Suprapubic skin (tissue), 4 donors: ENCODE results near the gene SSH3.

ENCODE experiments used
- CTCF ChIP-seq, 2 donors: fragments of 200-600 bp in 1 of 2; fragments of 450-650 bp in 1 of 2; sonication (generic) in 1 of 2; IDR thresholded peaks; one replicate each; pipeline ENCODE4 v1.5.1; 2016 to 2019; ENCODE audit warnings: antibody characterized with exemption in 2 of 2, mild to moderate bottlenecking in 1 of 2, moderate library complexity in 1 of 2
- EP300 ChIP-seq: sonication (generic); formaldehyde crosslinking; IDR thresholded peaks from one replicate; pipeline ENCODE4 v1.6.1; 2017; ENCODE audit warnings: antibody characterized with exemption
- POLR2A ChIP-seq, 2 donors: fragments of 450-650 bp; IDR thresholded peaks; one replicate each; pipeline ENCODE4 v1.6.1; 2017; ENCODE audit warnings: antibody characterized with exemption in 2 of 2, mild to moderate bottlenecking in 2 of 2, moderate library complexity in 2 of 2
- POLR2AphosphoS5 ChIP-seq, 3 donors: sonication (generic); formaldehyde crosslinking; IDR thresholded peaks; one replicate each; pipeline ENCODE4 v1.6.1; 2017; ENCODE audit warnings: antibody characterized with exemption in 3 of 3

- TF ChIP-seq POLR2AphosphoS5 (IDR thresholded peaks at IDR 0.05) (no peak), CTCF (IDR thresholded peaks at IDR 0.05) (no peak), EP300 (no peak), POLR2A (IDR thresholded peaks at IDR 0.05) (no peak)
These were observed 54.7 kb downstream of the SSH3 start for GRCh38 chr11:67357831-67358670.
